Upper lobe of left lung (tissue), 4 donors: ENCODE results near the gene MYL7.

ENCODE experiments used
- CTCF ChIP-seq, 6 experiments: fragments of 450-650 bp in 4 of 6; fragments of 200-600 bp in 2 of 6; sonication (generic) in 2 of 6; IDR thresholded peaks; one replicate each; pipeline ENCODE4 v1.5.1; 2016 to 2019; ENCODE audit warnings: antibody characterized with exemption in 6 of 6
- EP300 ChIP-seq, 4 donors: sonication (generic); formaldehyde crosslinking; IDR thresholded peaks; one replicate each; pipeline ENCODE4 v1.5.1; 2017; ENCODE audit warnings: antibody characterized with exemption in 4 of 4, control low read depth in 2 of 4
- POLR2A ChIP-seq, 4 donors: fragments of 450-650 bp; IDR thresholded peaks; one replicate each; pipeline ENCODE4 v1.5.1; 2016 to 2017; ENCODE audit warnings: antibody characterized with exemption in 4 of 4, mild to moderate bottlenecking in 2 of 4
- POLR2AphosphoS5 ChIP-seq, 2 donors: sonication (generic); formaldehyde crosslinking; IDR thresholded peaks; one replicate each; pipeline ENCODE4 v1.5.1; 2017; ENCODE audit warnings: antibody characterized with exemption in 2 of 2

GRCh38 chr7:44102846-44103565 lies 38.1 kb downstream of the MYL7 start:
- TF ChIP-seq POLR2A (IDR thresholded peaks at IDR 0.05) (no peak), POLR2AphosphoS5 (IDR thresholded peaks at IDR 0.05) (no peak), CTCF (IDR thresholded peaks at IDR 0.05) (no peak), EP300 (IDR thresholded peaks at IDR 0.05) (no peak)
